Vagina (tissue), 2 donors: Measurements from ENCODE around the gene S1PR5. TPM values are rescaled to one million over a fixed set of nuclear protein-coding genes. Genes with fewer than 3 reads are reported as not detected.
"Not testable (repeated sequence)": the region's sequence is repeated elsewhere in the genome, so short reads cannot be mapped to it uniquely, and the experiment has no call there.

Source experiments
- DNase-seq, 2 donors: peaks; one replicate each; pipeline ENCODE4 v3.0.0-alpha.2; 2017; ENCODE audit errors: extremely low spot score in 2 of 2
- H3K27ac ChIP-seq: fragments of 200-600 bp; sonication (generic); one replicate; pipeline ENCODE4 v1.5.1; 2019
- H3K27me3 ChIP-seq: fragments of 200-600 bp; sonication (generic); one replicate; pipeline ENCODE4 v1.5.1; 2019
- H3K36me3 ChIP-seq, 2 donors: fragments of 200-600 bp; sonication (generic); one replicate each; pipeline ENCODE4 v1.5.1; 2017 to 2019
- H3K4me1 ChIP-seq: fragments of 200-600 bp; sonication (generic); one replicate; pipeline ENCODE4 v1.5.1; 2019
- H3K4me3 ChIP-seq, 2 donors: fragments of 200-600 bp; sonication (generic); 1 replicate in 1 of 2; 2 replicates in 1 of 2; pipeline ENCODE4 v1.5.1; 2016 to 2019
- H3K9me3 ChIP-seq: fragments of 200-600 bp; sonication (generic); one replicate; pipeline ENCODE4 v1.5.1; 2019
- POLR2A ChIP-seq, 2 donors: fragments of 450-650 bp; IDR thresholded peaks; one replicate each; pipeline ENCODE4 v1.6.1; 2017; ENCODE audit warnings: antibody characterized with exemption in 2 of 2, mild to moderate bottlenecking in 2 of 2, moderate library complexity in 2 of 2
- POLR2AphosphoS5 ChIP-seq, 2 donors: sonication (generic); formaldehyde crosslinking; IDR thresholded peaks; one replicate each; pipeline ENCODE4 v1.9.0; 2017; ENCODE audit warnings: antibody characterized with exemption in 2 of 2, mild to moderate bottlenecking in 2 of 2, low read depth in 1 of 2; ENCODE audit not compliant: insufficient read depth in 1 of 2
- intact Hi-C: fragments of 100-400 bp; cut with DNase I; formaldehyde crosslinking; loops from one replicate; pipeline ENCODE4 v1.15.1; 2023
- total RNA-seq: library from RNA; depleted of rRNA; stranded (reverse); fragments of >200 nt; gene quantifications from one replicate; pipeline ENCODE4 v1.2.3, GENCODE V29; 2016
- TF ChIP-seq, protein P1 (sequence below), 3 experiments: fragments of 450-650 bp in 2 of 3; fragments of 200-600 bp in 1 of 3; sonication (generic) in 1 of 3; IDR thresholded peaks; one replicate each; pipeline ENCODE4 v1.5.1; 2017 to 2019; ENCODE audit warnings: antibody characterized with exemption in 3 of 3, mild to moderate bottlenecking in 2 of 3, moderate library complexity in 2 of 3

The S1PR5 gene
- total RNA-seq, 1 donor from 2014 or later: 36.6 TPM

GRCh38 chr19:10543059-10543419, 25.8 kb upstream of the S1PR5 start:
- H3K36me3 ChIP-seq: peaks cover 0 to 16% of the 10 kb centered on the region in 2 donors
- peak overlapping the region; percentile 94 for H3K27ac ChIP-seq
- no peak for DNase-seq
- no peaks in the 10 kb centered on the region for H3K27me3 ChIP-seq
- no peaks in the 10 kb centered on the region for H3K9me3 ChIP-seq
- TF ChIP-seq, protein P1, sequence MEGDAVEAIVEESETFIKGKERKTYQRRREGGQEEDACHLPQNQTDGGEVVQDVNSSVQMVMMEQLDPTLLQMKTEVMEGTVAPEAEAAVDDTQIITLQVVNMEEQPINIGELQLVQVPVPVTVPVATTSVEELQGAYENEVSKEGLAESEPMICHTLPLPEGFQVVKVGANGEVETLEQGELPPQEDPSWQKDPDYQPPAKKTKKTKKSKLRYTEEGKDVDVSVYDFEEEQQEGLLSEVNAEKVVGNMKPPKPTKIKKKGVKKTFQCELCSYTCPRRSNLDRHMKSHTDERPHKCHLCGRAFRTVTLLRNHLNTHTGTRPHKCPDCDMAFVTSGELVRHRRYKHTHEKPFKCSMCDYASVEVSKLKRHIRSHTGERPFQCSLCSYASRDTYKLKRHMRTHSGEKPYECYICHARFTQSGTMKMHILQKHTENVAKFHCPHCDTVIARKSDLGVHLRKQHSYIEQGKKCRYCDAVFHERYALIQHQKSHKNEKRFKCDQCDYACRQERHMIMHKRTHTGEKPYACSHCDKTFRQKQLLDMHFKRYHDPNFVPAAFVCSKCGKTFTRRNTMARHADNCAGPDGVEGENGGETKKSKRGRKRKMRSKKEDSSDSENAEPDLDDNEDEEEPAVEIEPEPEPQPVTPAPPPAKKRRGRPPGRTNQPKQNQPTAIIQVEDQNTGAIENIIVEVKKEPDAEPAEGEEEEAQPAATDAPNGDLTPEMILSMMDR (IDR thresholded peaks at IDR 0.05): no peak
- TF ChIP-seq POLR2A (IDR thresholded peaks at IDR 0.05) (no peak), POLR2AphosphoS5 (IDR thresholded peaks at IDR 0.05; ENCODE audit: insufficient read depth in 1 of 2, low read depth in 1 of 2) (no peak)
- H3K4me1 ChIP-seq: peaks cover 27% of the 10 kb centered on the region
- peak overlapping the region; percentile 88 to 93 for H3K4me3 ChIP-seq
- intact Hi-C loops: no loop called here

DNA sequence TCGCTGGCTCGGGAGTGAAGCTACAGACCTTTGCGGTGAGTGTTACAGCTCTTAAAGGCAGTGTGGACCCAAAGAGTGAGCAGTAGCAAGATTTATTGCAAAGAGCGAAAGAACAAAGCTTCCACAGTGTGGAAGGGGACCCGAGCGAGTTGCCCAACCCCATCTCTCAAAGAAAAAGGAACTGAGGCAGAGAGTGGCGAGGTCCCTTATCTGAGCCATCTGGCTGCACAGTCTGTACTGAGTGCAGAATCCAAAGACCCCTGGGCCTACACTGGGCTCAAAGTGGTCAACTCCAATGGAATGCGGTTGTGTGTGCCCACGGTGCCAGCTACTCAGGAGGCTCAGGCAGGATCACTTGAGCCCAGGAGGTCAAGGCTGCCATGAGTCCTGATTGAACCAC, 21.8 kb upstream of the S1PR5 start:
- H3K4me1 ChIP-seq, DNase-seq, H3K4me3 ChIP-seq, H3K27ac ChIP-seq, intact Hi-C loops, H3K9me3 ChIP-seq, H3K27me3 ChIP-seq, H3K36me3 ChIP-seq: not testable (repeated sequence)

GRCh38 chr19:10538204-10538983, 21.1 kb upstream of the S1PR5 start:
- no peak overlapping the region for H3K27ac ChIP-seq
- intact Hi-C loops: no loop called here
- no peaks in the 10 kb centered on the region for H3K36me3 ChIP-seq
- H3K9me3 ChIP-seq: no peaks in the 10 kb centered on the region
- TF ChIP-seq, protein P1 (IDR thresholded peaks at IDR 0.05): no peak
- TF ChIP-seq POLR2AphosphoS5 (IDR thresholded peaks at IDR 0.05; ENCODE audit: insufficient read depth in 1 of 2, low read depth in 1 of 2): no peak
- no peaks in the 10 kb centered on the region for H3K27me3 ChIP-seq
- H3K4me1 ChIP-seq: peaks cover 10% of the 10 kb centered on the region
- no peak for DNase-seq
- H3K4me3 ChIP-seq: no peak overlapping the region

- H3K27ac ChIP-seq: no peak overlapping the region
- no peaks in the 10 kb centered on the region for H3K9me3 ChIP-seq
- no peak for DNase-seq
- no peak overlapping the region for H3K4me3 ChIP-seq
- no peak for TF ChIP-seq POLR2A (IDR thresholded peaks at IDR 0.05)
- TF ChIP-seq POLR2AphosphoS5 (IDR thresholded peaks at IDR 0.05; ENCODE audit: insufficient read depth in 1 of 2, low read depth in 1 of 2): no peak
- TF ChIP-seq, protein P1 (IDR thresholded peaks at IDR 0.05): no peak
- peaks cover 5% of the 10 kb centered on the region for H3K4me1 ChIP-seq
- intact Hi-C loops: no loop called here
- H3K36me3 ChIP-seq: no peaks in the 10 kb centered on the region
- no peaks in the 10 kb centered on the region for H3K27me3 ChIP-seq
Measured at GRCh38 chr19:10537668-10538067, 20.4 kb upstream of the S1PR5 start.

DNA sequence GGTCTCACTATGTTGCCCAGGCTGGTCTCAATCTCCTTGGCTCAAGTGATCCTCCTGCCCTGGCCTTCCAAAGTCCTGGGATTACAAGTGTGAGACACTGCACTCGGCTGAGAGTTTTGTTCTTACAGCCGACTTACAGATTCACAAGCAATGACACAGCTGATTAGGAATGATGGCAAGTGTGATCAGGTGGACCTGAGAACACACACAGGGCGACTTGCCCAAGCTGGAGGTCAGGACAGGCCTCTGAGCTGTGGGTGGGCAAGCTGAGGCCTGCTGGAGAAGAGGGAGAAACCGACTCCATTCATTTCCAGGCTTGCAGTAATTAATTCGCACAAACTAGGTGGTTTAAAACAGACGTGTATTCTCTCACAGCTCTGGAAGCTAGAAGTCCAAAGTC, 18.4 kb upstream of the S1PR5 start:
- peaks cover 5% of the 10 kb centered on the region for H3K4me1 ChIP-seq
- no peaks in the 10 kb centered on the region for H3K9me3 ChIP-seq
- H3K27me3 ChIP-seq: no peaks in the 10 kb centered on the region
- H3K36me3 ChIP-seq: no peaks in the 10 kb centered on the region
- H3K27ac ChIP-seq: no peak overlapping the region
- TF ChIP-seq, protein P1 (IDR thresholded peaks at IDR 0.05): no peak
- TF ChIP-seq POLR2AphosphoS5 (IDR thresholded peaks at IDR 0.05; ENCODE audit: insufficient read depth in 1 of 2, low read depth in 1 of 2): peak in 1 of 2 donors; percentile 52
- TF ChIP-seq POLR2A (IDR thresholded peaks at IDR 0.05): no peak
- no peak overlapping the region for H3K4me3 ChIP-seq
- intact Hi-C loops: no loop called here
- DNase-seq: no peak
